SH-SY5Y (cell line): ENCODE results near the gene F10.

ENCODE experiments used
- GATA2 ChIP-seq: IDR thresholded peaks from 2 replicates; pipeline ENCODE4 v1.6.1; 2011; ENCODE audit warnings: mild to moderate bottlenecking, low read depth, low read length
- GATA3 ChIP-seq: IDR thresholded peaks from 2 replicates; pipeline ENCODE4 v1.6.1; 2011; ENCODE audit warnings: low read depth, mild to moderate bottlenecking, low read length, moderate library complexity

Gene F10

GRCh38 chr13:113116206-113116800, 6.3 kb upstream of the F10 start:
- TF ChIP-seq GATA2 (no peak), GATA3 (no peak)

- TF ChIP-seq GATA2 (no peak), GATA3 (no peak)
These were observed 5.7 kb upstream of the F10 start for GRCh38 chr13:113116871-113117271.

- TF ChIP-seq GATA3 (no peak), GATA2 (no peak)
These were observed 5.2 kb upstream of the F10 start for GRCh38 chr13:113117335-113117872.

- TF ChIP-seq GATA3 (no peak), GATA2 (no peak)
These were observed 4.7 kb upstream of the F10 start for GRCh38 chr13:113117911-113118260.

- TF ChIP-seq GATA3 (no peak), GATA2 (no peak)
These were observed 4.2 kb upstream of the F10 start for GRCh38 chr13:113118261-113119021.

- no peak for TF ChIP-seq GATA3
- no peak for TF ChIP-seq GATA2
These were observed 3.3 kb upstream of the F10 start for GRCh38 chr13:113119166-113119821.

GRCh38 chr13:113119822-113120189, 2.8 kb upstream of the F10 start:
- TF ChIP-seq GATA3 (no peak), GATA2 (no peak)

GRCh38 chr13:113120300-113121182, 2.1 kb upstream of the F10 start:
- TF ChIP-seq GATA3 = no peak
- no peak for TF ChIP-seq GATA2

- TF ChIP-seq GATA3 = no peak
- TF ChIP-seq GATA2 = no peak
These were observed 1.2 kb upstream of the F10 start for GRCh38 chr13:113121183-113121927.

GRCh38 chr13:113121928-113122471, 599 bp upstream of the F10 start:
- TF ChIP-seq GATA3 = no peak
- TF ChIP-seq GATA2 = no peak

GRCh38 chr13:113123226-113124201, 915 bp downstream of the F10 start:
- TF ChIP-seq GATA2 (no peak), GATA3 (no peak)

GRCh38 chr13:113124211-113124970, 1.8 kb downstream of the F10 start:
- TF ChIP-seq GATA2 (no peak), GATA3 (no peak)
